NCI-H2171 (cell line): ENCODE results near the gene MAG.

Experiments
- DNase-seq: peaks from one replicate; lab custom pipeline; 2025; lab: John Stamatoyannopoulos, UW

The MAG gene

DNA sequence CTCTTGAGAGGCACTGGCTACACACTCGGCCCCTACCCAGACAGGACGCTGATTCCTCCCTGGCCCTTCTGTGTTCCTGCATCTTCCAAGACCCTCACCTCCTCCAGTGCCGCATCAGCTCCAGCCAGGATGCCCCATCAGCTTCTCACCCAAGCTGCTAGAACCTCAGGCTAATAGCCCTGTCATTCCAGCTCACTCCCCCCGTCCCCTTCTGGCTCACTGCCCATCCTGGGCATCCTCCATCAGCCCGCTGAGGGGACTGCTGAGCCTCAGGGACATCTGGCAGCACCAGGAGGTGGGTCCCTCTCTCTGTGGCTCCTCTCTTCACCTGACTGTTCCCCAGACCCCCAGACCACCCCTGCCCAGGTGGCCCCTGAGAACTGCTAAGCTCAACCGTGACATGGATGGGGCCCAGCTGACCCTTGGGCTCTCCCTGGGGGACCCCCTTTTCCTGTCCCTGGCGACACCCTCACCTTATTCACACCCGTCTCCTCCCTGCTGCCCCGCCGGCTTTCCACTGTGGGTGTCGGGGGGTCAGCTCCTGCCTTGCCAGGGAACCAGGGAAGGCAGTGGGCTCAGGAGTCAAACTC is 71.1 kb downstream of the MAG start:
- DNase-seq = no peak
